ENCODE measurements around the gene ZFHX3. TPM values are rescaled to one million over a fixed set of nuclear protein-coding genes. Genes with fewer than 3 reads are reported as not detected.

ZFHX3 gene
- total and polyA plus RNA-seq, 4 donors, result 1.5 to 5.9 (median 3.0) TPM

- Histone ChIP-seq H3K4me3 (ENCODE audit: low read depth in 1 of 3, low read length in 3 of 3) (no peak overlapping the region), H3K4me1 (ENCODE audit: control insufficient read depth in 4 of 4, insufficient read depth in 4 of 4, low read length in 3 of 4) (peaks cover 4 to 19% (median 9%) of the 10 kb centered on the region in 4 donors), H3K9me3 (ENCODE audit: control insufficient read depth in 4 of 4, low read length in 3 of 4) (no peaks in the 10 kb centered on the region), H3K36me3 (ENCODE audit: control insufficient read depth in 4 of 4, insufficient read depth in 3 of 4, low read depth in 1 of 4, low read length in 3 of 4) (peaks cover 0 to 2% (median 0%) of the 10 kb centered on the region in 4 donors), H3K27ac (ENCODE audit: low read depth in 1 of 2, low read length in 2 of 2) (no peak overlapping the region), H3K9ac (ENCODE audit: low read depth in 1 of 2, low read length in 2 of 2) (no peak overlapping the region), H3K27me3 (ENCODE audit: control insufficient read depth in 4 of 4, insufficient read depth in 4 of 4, low read length in 3 of 4) (no peaks in the 10 kb centered on the region)
- 83% methylated on average over 2 of the region's 2 CpGs for WGBS
- DNase-seq (ENCODE audit: low spot score), result no peak
- TF ChIP-seq RXRA (IDR thresholded peaks at IDR 0.05), result no peak
- no peak for TF ChIP-seq MAX (IDR thresholded peaks at IDR 0.05)
- TF ChIP-seq FOXA1 (IDR thresholded peaks at IDR 0.05), result no peak
- no peak for TF ChIP-seq SP1 (IDR thresholded peaks at IDR 0.05)
- no peak for TF ChIP-seq FOXA2 (IDR thresholded peaks at IDR 0.05)
- no peak for TF ChIP-seq GABPA (IDR thresholded peaks at IDR 0.05 in 1 of 2, conservative IDR thresholded peaks at IDR 0.05 in 1 of 2)
- TF ChIP-seq NR2F2 (IDR thresholded peaks at IDR 0.05), result no peak
- no peak for TF ChIP-seq RAD21 (IDR thresholded peaks at IDR 0.05)
- no peak for TF ChIP-seq TAF1 (conservative IDR thresholded peaks at IDR 0.05)
- TF ChIP-seq ATF3 (IDR thresholded peaks at IDR 0.05), result no peak
- no peak for TF ChIP-seq HNF4A (conservative IDR thresholded peaks at IDR 0.05)
- no peak for TF ChIP-seq JUND (IDR thresholded peaks at IDR 0.05)
- TF ChIP-seq YY1 (IDR thresholded peaks at IDR 0.05), result no peak
- no peak for TF ChIP-seq ZBTB33 (IDR thresholded peaks at IDR 0.05)
- no peak for TF ChIP-seq HNF4G (IDR thresholded peaks at IDR 0.05)
These were observed 111.5 kb downstream of the ZFHX3 start for GRCh38 chr16:72936408-72936807.

- Histone ChIP-seq H3K9ac (ENCODE audit: low read depth in 1 of 2, low read length in 2 of 2) (no peak overlapping the region), H3K9me3 (ENCODE audit: control insufficient read depth in 4 of 4, low read length in 3 of 4) (no peaks in the 10 kb centered on the region), H3K27ac (ENCODE audit: low read depth in 1 of 2, low read length in 2 of 2) (no peak overlapping the region), H3K4me3 (ENCODE audit: low read depth in 1 of 3, low read length in 3 of 3) (no peak overlapping the region), H3K27me3 (ENCODE audit: control insufficient read depth in 4 of 4, insufficient read depth in 4 of 4, low read length in 3 of 4) (no peaks in the 10 kb centered on the region), H3K36me3 (ENCODE audit: control insufficient read depth in 4 of 4, insufficient read depth in 3 of 4, low read depth in 1 of 4, low read length in 3 of 4) (peaks cover 0 to 2% (median 0%) of the 10 kb centered on the region in 4 donors), H3K4me1 (ENCODE audit: control insufficient read depth in 4 of 4, insufficient read depth in 4 of 4, low read length in 3 of 4) (peaks cover 4 to 19% (median 9%) of the 10 kb centered on the region in 4 donors)
- no peak for DNase-seq (ENCODE audit: low spot score)
- TF ChIP-seq FOXA2 (IDR thresholded peaks at IDR 0.05) (no peak), MAX (IDR thresholded peaks at IDR 0.05) (peak; percentile 16), HNF4A (conservative IDR thresholded peaks at IDR 0.05) (peak in 1 of 2 donors; percentile 10), RXRA (IDR thresholded peaks at IDR 0.05) (peak in 1 of 2 donors; percentile 22), YY1 (IDR thresholded peaks at IDR 0.05) (no peak), JUND (IDR thresholded peaks at IDR 0.05) (no peak), FOXA1 (IDR thresholded peaks at IDR 0.05) (no peak)
- WGBS, result 51% methylated on average over 6 of the region's 6 CpGs
These were observed 112.0 kb downstream of the ZFHX3 start for GRCh38 chr16:72935896-72936295.

GRCh38 chr16:72934636-72935403 is 113.1 kb downstream of the ZFHX3 start:
- no peaks in the 10 kb centered on the region for H3K9me3 ChIP-seq (ENCODE audit: control insufficient read depth in 4 of 4, low read length in 3 of 4)
- no peak for DNase-seq (ENCODE audit: low spot score)
- H3K4me1 ChIP-seq (ENCODE audit: control insufficient read depth in 4 of 4, insufficient read depth in 4 of 4, low read length in 3 of 4), result peaks cover 4 to 19% (median 9%) of the 10 kb centered on the region in 4 donors
- H3K9ac ChIP-seq (ENCODE audit: low read depth in 1 of 2, low read length in 2 of 2), result no peak overlapping the region
- no peak overlapping the region for H3K4me3 ChIP-seq (ENCODE audit: low read depth in 1 of 3, low read length in 3 of 3)
- peaks cover 0 to 2% (median 0%) of the 10 kb centered on the region in 4 donors for H3K36me3 ChIP-seq (ENCODE audit: control insufficient read depth in 4 of 4, insufficient read depth in 3 of 4, low read depth in 1 of 4, low read length in 3 of 4)
- 78% methylated on average over 17 of the region's 17 CpGs for WGBS
- no peak for TF ChIP-seq REST (IDR thresholded peaks at IDR 0.05)
- no peak for TF ChIP-seq EGR1 (IDR thresholded peaks at IDR 0.05; ENCODE audit: low read depth in 2 of 2)
- no peak for TF ChIP-seq FOXA2 (IDR thresholded peaks at IDR 0.05)
- TF ChIP-seq HNF4G (IDR thresholded peaks at IDR 0.05), result no peak
- no peak for TF ChIP-seq ATF3 (IDR thresholded peaks at IDR 0.05)
- TF ChIP-seq RXRA (IDR thresholded peaks at IDR 0.05), result peak; percentile 29 to 42
- TF ChIP-seq ZBTB33 (IDR thresholded peaks at IDR 0.05), result no peak
- peak in 1 of 2 donors; percentile 25 for TF ChIP-seq RAD21 (IDR thresholded peaks at IDR 0.05)
- no peak for TF ChIP-seq TAF1 (conservative IDR thresholded peaks at IDR 0.05)
- TF ChIP-seq FOXA1 (IDR thresholded peaks at IDR 0.05), result no peak
- TF ChIP-seq NR2F2 (IDR thresholded peaks at IDR 0.05), result peak; percentile 38
- no peaks in the 10 kb centered on the region for H3K27me3 ChIP-seq (ENCODE audit: control insufficient read depth in 4 of 4, insufficient read depth in 4 of 4, low read length in 3 of 4)
- H3K27ac ChIP-seq (ENCODE audit: low read depth in 1 of 2, low read length in 2 of 2), result no peak overlapping the region

Measured in liver (tissue), 9 donors.